ENCODE data around the gene HS6ST3. TPM values are rescaled to one million over a fixed set of nuclear protein-coding genes. Genes with fewer than 3 reads are reported as not detected.
"Not testable (repeated sequence)": the region's sequence is repeated elsewhere in the genome, so short reads cannot be mapped to it uniquely, and the experiment has no call there.

HS6ST3 gene
- total and polyA plus RNA-seq, 5 donors from 2014 or later, result not detected

GRCh38 chr13:96762876-96763275, 673.0 kb downstream of the HS6ST3 start:
- no peaks in the 10 kb centered on the region for H3K4me1 Mint-ChIP-seq
- DNase-seq, result no peak
- no peaks in the 10 kb centered on the region for H3K27me3 ChIP-seq (ENCODE audit: control insufficient read depth, insufficient read depth, low read length)
- no peak overlapping the region for H3K27ac Mint-ChIP-seq
- H3K36me3 ChIP-seq (ENCODE audit: control insufficient read depth, insufficient read depth, low read length), result no peaks in the 10 kb centered on the region
- no peak overlapping the region for H3K27ac ChIP-seq (ENCODE audit: insufficient read depth, low read length, poor library complexity, severe bottlenecking)
- no peak for ATAC-seq (ENCODE audit: low read depth in 2 of 2)
- H3K4me3 ChIP-seq (ENCODE audit: low read depth, low read length), result no peak overlapping the region
- no peaks in the 10 kb centered on the region for H3K4me1 ChIP-seq (ENCODE audit: control insufficient read depth, insufficient read depth, low read length, poor library complexity, severe bottlenecking)
- no peaks in the 10 kb centered on the region for H3K36me3 Mint-ChIP-seq
- no peaks in the 10 kb centered on the region for H3K27me3 Mint-ChIP-seq
- no peaks in the 10 kb centered on the region for H3K9me3 ChIP-seq (ENCODE audit: control insufficient read depth in 2 of 2, low read length in 2 of 2)
- H3K4me3 Mint-ChIP-seq, result no peak overlapping the region
- peaks cover 0 to 6% (median 2%) of the 10 kb centered on the region in 7 donors for H3K9me3 Mint-ChIP-seq

GRCh38 chr13:96766306-96766705, 676.4 kb downstream of the HS6ST3 start:
- Mint-ChIP-seq H3K4me1 (no peaks in the 10 kb centered on the region), H3K27ac (no peak overlapping the region), H3K27me3 (no peaks in the 10 kb centered on the region), H3K36me3 (no peaks in the 10 kb centered on the region), H3K9me3 (peaks cover 0 to 8% (median 3%) of the 10 kb centered on the region in 7 donors), H3K4me3 (no peak overlapping the region)
- Histone ChIP-seq H3K27ac (ENCODE audit: insufficient read depth, low read length, poor library complexity, severe bottlenecking) (no peak overlapping the region), H3K36me3 (ENCODE audit: control insufficient read depth, insufficient read depth, low read length) (no peaks in the 10 kb centered on the region), H3K4me1 (ENCODE audit: control insufficient read depth, insufficient read depth, low read length, poor library complexity, severe bottlenecking) (no peaks in the 10 kb centered on the region), H3K4me3 (ENCODE audit: low read depth, low read length) (no peak overlapping the region), H3K27me3 (ENCODE audit: control insufficient read depth, insufficient read depth, low read length) (no peaks in the 10 kb centered on the region), H3K9me3 (ENCODE audit: control insufficient read depth in 2 of 2, low read length in 2 of 2) (no peaks in the 10 kb centered on the region)
- DNase-seq (no peak), ATAC-seq (ENCODE audit: low read depth in 2 of 2) (no peak)

- DNase-seq (no peak), ATAC-seq (ENCODE audit: low read depth in 2 of 2) (no peak)
- Mint-ChIP-seq H3K4me3 (no peak overlapping the region), H3K36me3 (no peaks in the 10 kb centered on the region), H3K9me3 (peaks cover 0 to 8% (median 4%) of the 10 kb centered on the region in 7 donors), H3K27ac (no peak overlapping the region), H3K4me1 (no peaks in the 10 kb centered on the region), H3K27me3 (no peaks in the 10 kb centered on the region)
- Histone ChIP-seq H3K27ac (ENCODE audit: insufficient read depth, low read length, poor library complexity, severe bottlenecking) (no peak overlapping the region), H3K9me3 (ENCODE audit: control insufficient read depth in 2 of 2, low read length in 2 of 2) (no peaks in the 10 kb centered on the region), H3K36me3 (ENCODE audit: control insufficient read depth, insufficient read depth, low read length) (no peaks in the 10 kb centered on the region), H3K4me1 (ENCODE audit: control insufficient read depth, insufficient read depth, low read length, poor library complexity, severe bottlenecking) (no peaks in the 10 kb centered on the region), H3K4me3 (ENCODE audit: low read depth, low read length) (no peak overlapping the region), H3K27me3 (ENCODE audit: control insufficient read depth, insufficient read depth, low read length) (no peaks in the 10 kb centered on the region)
Observed at GRCh38 chr13:96768524-96768923, 678.6 kb downstream of the HS6ST3 start.

DNA sequence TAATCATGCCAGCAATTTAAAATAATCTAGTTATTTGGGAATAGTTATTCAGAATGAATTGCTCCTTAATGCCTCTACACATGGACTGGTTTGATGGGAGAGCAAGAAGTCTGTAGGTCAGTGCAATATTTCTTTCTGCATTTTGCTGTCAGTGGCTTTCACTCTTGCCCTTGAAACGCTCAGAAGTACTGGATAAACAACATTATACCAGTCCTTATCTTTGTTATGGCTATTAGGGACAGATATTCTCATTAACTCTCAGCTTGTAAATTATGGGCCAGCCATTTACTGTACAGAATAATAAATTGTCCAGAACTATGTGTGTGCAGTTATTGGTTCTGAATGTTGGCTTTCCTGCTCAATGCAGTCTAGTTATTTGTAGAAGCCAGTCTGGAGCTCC, 680.0 kb downstream of the HS6ST3 start:
- Mint-ChIP-seq H3K9me3 (peaks cover 0 to 8% (median 5%) of the 10 kb centered on the region in 7 donors), H3K27ac (no peak overlapping the region), H3K27me3 (no peaks in the 10 kb centered on the region), H3K4me3 (no peak overlapping the region), H3K36me3 (no peaks in the 10 kb centered on the region), H3K4me1 (no peaks in the 10 kb centered on the region)
- ATAC-seq (ENCODE audit: low read depth in 2 of 2) (no peak), DNase-seq (no peak)
- Histone ChIP-seq H3K27ac (ENCODE audit: insufficient read depth, low read length, poor library complexity, severe bottlenecking) (no peak overlapping the region), H3K27me3 (ENCODE audit: control insufficient read depth, insufficient read depth, low read length) (no peaks in the 10 kb centered on the region), H3K4me1 (ENCODE audit: control insufficient read depth, insufficient read depth, low read length, poor library complexity, severe bottlenecking) (no peaks in the 10 kb centered on the region), H3K9me3 (ENCODE audit: control insufficient read depth in 2 of 2, low read length in 2 of 2) (no peaks in the 10 kb centered on the region), H3K4me3 (ENCODE audit: low read depth, low read length) (no peak overlapping the region), H3K36me3 (ENCODE audit: control insufficient read depth, insufficient read depth, low read length) (no peaks in the 10 kb centered on the region)

GRCh38 chr13:96771486-96772367, 681.8 kb downstream of the HS6ST3 start:
- Histone ChIP-seq H3K36me3 (ENCODE audit: control insufficient read depth, insufficient read depth, low read length) (no peaks in the 10 kb centered on the region), H3K27me3 (ENCODE audit: control insufficient read depth, insufficient read depth, low read length) (no peaks in the 10 kb centered on the region), H3K27ac (ENCODE audit: insufficient read depth, low read length, poor library complexity, severe bottlenecking) (no peak overlapping the region), H3K4me1 (ENCODE audit: control insufficient read depth, insufficient read depth, low read length, poor library complexity, severe bottlenecking) (no peaks in the 10 kb centered on the region), H3K9me3 (ENCODE audit: control insufficient read depth in 2 of 2, low read length in 2 of 2) (no peaks in the 10 kb centered on the region), H3K4me3 (ENCODE audit: low read depth, low read length) (no peak overlapping the region)
- Mint-ChIP-seq H3K36me3 (no peaks in the 10 kb centered on the region), H3K27me3 (no peaks in the 10 kb centered on the region), H3K4me1 (no peaks in the 10 kb centered on the region), H3K4me3 (no peak overlapping the region), H3K27ac (no peak overlapping the region), H3K9me3 (peaks cover 3 to 8% (median 5%) of the 10 kb centered on the region in 7 donors)
- no peak for DNase-seq
- no peak for ATAC-seq (ENCODE audit: low read depth in 2 of 2)

DNA sequence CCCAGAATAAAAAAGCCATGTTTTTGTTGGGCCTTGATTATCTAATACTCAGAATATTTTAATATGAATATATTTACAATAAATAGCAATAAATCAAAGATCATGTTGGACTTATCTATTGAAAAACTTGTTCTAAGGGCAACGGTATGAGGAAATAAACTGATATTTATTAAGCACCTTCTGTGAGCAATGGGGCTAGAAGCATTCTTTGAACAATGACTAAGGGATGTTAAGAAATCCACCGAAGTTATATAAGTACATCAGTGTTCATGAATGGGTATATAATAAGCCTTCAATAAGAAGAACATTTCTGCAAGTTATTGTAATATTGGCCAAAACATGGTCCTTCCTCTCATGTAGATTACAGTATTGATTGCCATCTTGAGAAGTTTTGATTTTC, 682.5 kb downstream of the HS6ST3 start:
- no peaks in the 10 kb centered on the region for H3K36me3 Mint-ChIP-seq
- H3K4me3 Mint-ChIP-seq, result no peak overlapping the region
- peaks cover 3 to 8% (median 6%) of the 10 kb centered on the region in 7 donors for H3K9me3 Mint-ChIP-seq
- H3K27ac Mint-ChIP-seq, result no peak overlapping the region
- Histone ChIP-seq H3K27me3 (ENCODE audit: control insufficient read depth, insufficient read depth, low read length) (no peaks in the 10 kb centered on the region), H3K4me1 (ENCODE audit: control insufficient read depth, insufficient read depth, low read length, poor library complexity, severe bottlenecking) (no peaks in the 10 kb centered on the region), H3K27ac (ENCODE audit: insufficient read depth, low read length, poor library complexity, severe bottlenecking) (no peak overlapping the region), H3K9me3 (ENCODE audit: control insufficient read depth in 2 of 2, low read length in 2 of 2) (no peaks in the 10 kb centered on the region), H3K4me3 (ENCODE audit: low read depth, low read length) (no peak overlapping the region), H3K36me3 (ENCODE audit: control insufficient read depth, insufficient read depth, low read length) (no peaks in the 10 kb centered on the region)
- H3K27me3 Mint-ChIP-seq, result no peaks in the 10 kb centered on the region
- ATAC-seq (ENCODE audit: low read depth in 2 of 2), result no peak
- no peaks in the 10 kb centered on the region for H3K4me1 Mint-ChIP-seq
- no peak for DNase-seq

GRCh38 chr13:96778302-96778701, 688.4 kb downstream of the HS6ST3 start:
- H3K4me1 Mint-ChIP-seq; H3K27me3 ChIP-seq (ENCODE audit: control insufficient read depth, insufficient read depth, low read length); H3K4me3 Mint-ChIP-seq; H3K27ac Mint-ChIP-seq; ATAC-seq (ENCODE audit: low read depth in 2 of 2); H3K4me1 ChIP-seq (ENCODE audit: control insufficient read depth, insufficient read depth, low read length, poor library complexity, severe bottlenecking); H3K9me3 ChIP-seq (ENCODE audit: control insufficient read depth in 2 of 2, low read length in 2 of 2); H3K27me3 Mint-ChIP-seq; H3K36me3 ChIP-seq (ENCODE audit: control insufficient read depth, insufficient read depth, low read length); DNase-seq; H3K4me3 ChIP-seq (ENCODE audit: low read depth, low read length); H3K27ac ChIP-seq (ENCODE audit: insufficient read depth, low read length, poor library complexity, severe bottlenecking); H3K36me3 Mint-ChIP-seq: not testable (repeated sequence)
- peaks cover 0 to 24% (median 6%) of the 10 kb centered on the region in 7 donors for H3K9me3 Mint-ChIP-seq

GRCh38 chr13:96779691-96780090, 689.8 kb downstream of the HS6ST3 start:
- Histone ChIP-seq H3K27ac (ENCODE audit: insufficient read depth, low read length, poor library complexity, severe bottlenecking) (no peak overlapping the region), H3K4me1 (ENCODE audit: control insufficient read depth, insufficient read depth, low read length, poor library complexity, severe bottlenecking) (no peaks in the 10 kb centered on the region), H3K36me3 (ENCODE audit: control insufficient read depth, insufficient read depth, low read length) (no peaks in the 10 kb centered on the region), H3K4me3 (ENCODE audit: low read depth, low read length) (no peak overlapping the region), H3K27me3 (ENCODE audit: control insufficient read depth, insufficient read depth, low read length) (no peaks in the 10 kb centered on the region), H3K9me3 (ENCODE audit: control insufficient read depth in 2 of 2, low read length in 2 of 2) (peaks cover 0 to 4% of the 10 kb centered on the region in 2 experiments)
- Mint-ChIP-seq H3K27me3 (no peaks in the 10 kb centered on the region), H3K4me3 (no peak overlapping the region), H3K4me1 (no peaks in the 10 kb centered on the region), H3K27ac (no peak overlapping the region), H3K9me3 (peaks cover 0 to 24% (median 5%) of the 10 kb centered on the region in 7 donors), H3K36me3 (no peaks in the 10 kb centered on the region)
- no peak for ATAC-seq (ENCODE audit: low read depth in 2 of 2)
- no peak for DNase-seq
